NCI-H2227 (cell line): ENCODE data around the gene SGPP1.
"Not testable (repeated sequence)": the region's sequence is repeated elsewhere in the genome, so short reads cannot be mapped to it uniquely, and the experiment has no call there.

Source experiments
- DNase-seq: peaks from one replicate; lab custom pipeline; 2025; ENCODE audit not compliant: unreplicated experiment; lab: John Stamatoyannopoulos, UW

SGPP1 gene

DNA sequence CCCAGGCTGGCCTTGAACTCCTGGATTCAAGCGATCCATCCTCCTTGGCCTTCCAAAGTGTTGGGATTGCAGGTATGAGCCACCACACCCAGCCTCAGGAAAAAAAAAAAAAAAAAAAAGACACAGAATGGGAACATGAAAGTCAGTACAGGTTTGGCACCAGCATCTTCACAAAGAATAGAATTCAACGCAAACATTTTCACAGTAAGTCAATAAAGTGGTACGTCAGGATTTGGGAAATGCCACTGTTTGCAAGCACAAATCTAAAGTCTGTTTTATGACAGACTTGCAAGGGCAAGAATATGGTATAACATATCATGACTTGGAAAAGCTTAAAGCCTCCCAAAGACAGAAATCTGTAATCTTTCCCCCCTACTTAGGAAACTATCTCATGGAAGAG is 51.2 kb downstream of the SGPP1 start:
- no peak for DNase-seq

DNA sequence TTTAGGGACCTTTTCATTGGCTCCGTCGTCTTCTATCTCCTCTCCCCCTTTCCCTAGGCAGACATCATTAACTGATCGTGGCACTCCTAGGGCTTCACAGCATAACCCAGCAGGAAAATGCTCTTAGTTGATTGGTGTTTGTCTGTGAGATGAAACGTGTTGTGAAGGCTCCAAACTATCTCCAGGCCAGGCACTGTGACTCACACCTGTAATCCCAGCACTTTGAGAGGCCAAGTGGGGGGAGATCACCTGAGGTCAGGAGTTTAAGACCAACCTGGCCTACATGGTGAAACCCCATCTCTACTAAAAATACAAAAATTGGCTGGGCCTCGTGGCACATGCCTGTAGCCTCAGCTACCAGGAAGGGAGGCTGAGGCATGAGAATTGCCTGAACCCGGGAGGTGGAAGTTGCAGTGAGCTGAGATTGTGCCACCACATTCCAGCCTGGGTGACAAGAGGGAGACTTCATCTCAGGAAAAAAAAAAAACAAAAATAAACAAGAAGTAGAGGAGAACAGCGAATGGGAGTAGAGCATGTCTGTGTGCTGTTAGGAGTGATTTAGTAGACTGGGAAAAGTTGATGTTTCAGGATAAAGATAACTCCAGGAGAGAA is 53.9 kb downstream of the SGPP1 start:
- DNase-seq = no peak

- no peak for DNase-seq
Observed at GRCh38 chr14:63673255-63673654, 54.6 kb downstream of the SGPP1 start.

DNA sequence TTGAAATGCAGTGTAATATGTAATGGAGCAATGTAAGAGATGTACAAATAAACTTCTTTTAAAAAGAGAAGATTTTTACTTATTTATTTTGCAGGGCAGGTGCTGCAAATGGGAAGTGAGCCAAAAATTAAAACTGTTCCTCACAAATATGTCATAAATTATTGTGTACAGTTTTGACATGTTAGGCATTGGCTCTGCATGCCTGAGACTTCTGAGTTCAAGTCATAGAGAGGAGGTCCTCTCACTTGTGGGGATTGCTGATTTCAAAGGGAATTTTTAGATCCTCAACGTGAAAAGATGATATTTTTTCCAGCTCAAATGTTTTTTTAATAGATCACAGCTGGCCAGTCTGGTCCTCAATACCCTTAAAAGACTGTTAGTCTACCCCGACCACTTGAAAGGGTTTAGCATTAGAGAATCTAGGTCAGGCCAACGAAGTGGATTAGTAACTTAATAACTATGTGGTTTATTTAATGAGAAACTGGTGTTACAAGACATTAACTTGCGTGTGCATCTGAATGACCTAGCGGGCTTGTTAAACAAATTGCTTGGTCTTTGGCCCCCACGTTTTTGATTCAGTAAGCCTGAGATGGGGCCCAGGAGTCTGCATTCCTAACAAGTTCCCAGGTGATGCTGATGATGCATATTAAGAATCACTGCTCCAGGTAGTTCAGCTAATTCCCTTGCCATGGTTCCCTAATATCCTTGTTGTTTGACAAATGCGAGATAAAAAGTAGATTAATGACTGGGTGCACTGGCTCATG is 55.3 kb downstream of the SGPP1 start:
- DNase-seq = no peak

DNA sequence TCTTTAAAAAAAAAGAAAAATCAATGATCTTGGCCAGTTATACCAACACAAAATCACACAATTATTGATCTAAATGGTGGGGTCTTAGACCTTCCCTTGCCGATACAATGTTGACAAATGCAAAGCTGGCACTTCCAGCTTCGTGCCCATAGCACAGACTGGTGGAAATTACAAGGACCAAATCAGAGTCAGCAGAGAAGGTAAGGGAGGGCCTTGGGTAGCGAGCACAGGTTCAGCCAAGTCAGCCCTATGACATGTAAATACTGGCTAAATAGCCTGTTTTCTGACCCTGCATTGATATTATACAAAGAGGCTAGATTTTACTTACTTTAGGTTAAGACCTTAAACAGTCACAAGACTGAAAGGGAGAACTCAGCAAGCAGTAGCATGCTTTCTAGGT is 55.9 kb downstream of the SGPP1 start:
- no peak for DNase-seq

GRCh38 chr14:63670692-63671091 is 57.2 kb downstream of the SGPP1 start:
- DNase-seq = no peak

DNA sequence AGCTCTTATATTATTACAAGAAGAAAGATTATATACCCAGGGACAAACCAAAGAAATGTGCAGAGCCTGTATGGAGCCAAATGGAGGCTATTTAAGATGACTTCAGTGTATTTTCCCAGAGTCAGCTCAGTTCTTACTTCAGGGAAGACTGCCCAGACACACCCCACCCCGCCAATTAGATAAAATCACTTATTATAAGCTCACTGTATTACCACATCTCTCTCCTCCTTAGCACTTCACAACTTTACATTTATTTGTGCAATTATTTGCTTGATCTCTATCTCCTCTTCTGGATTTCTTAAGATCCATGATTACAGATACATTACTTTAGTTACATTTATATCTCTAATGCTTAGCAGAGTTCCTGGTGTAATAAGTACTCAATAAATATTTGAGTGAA is 61.5 kb downstream of the SGPP1 start:
- DNase-seq = no peak

GRCh38 chr14:63663428-63664341 is 64.2 kb downstream of the SGPP1 start:
- no peak for DNase-seq

DNA sequence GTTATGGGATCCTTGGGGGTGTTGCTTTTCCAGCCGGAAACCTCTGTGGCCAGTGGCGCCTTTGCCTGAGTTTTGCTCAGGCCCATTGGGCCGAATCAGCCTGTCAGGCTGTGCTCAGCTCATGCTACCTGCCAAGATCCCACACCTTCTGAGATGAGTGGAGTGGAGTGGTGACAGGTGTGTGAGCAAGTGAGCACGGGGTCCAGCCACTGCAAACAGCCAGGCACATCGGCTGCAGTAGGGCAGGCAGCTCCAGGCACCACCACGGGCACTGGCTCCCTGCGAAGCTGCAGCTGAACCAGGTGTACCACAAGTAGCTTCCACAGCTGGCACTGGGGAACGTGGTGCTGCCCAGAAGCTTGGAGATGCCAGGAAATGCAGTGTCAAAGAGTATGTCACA is 65.1 kb downstream of the SGPP1 start:
- DNase-seq = no peak

GRCh38 chr14:63661881-63662280 is 66.0 kb downstream of the SGPP1 start:
- DNase-seq = not testable (repeated sequence)

DNA sequence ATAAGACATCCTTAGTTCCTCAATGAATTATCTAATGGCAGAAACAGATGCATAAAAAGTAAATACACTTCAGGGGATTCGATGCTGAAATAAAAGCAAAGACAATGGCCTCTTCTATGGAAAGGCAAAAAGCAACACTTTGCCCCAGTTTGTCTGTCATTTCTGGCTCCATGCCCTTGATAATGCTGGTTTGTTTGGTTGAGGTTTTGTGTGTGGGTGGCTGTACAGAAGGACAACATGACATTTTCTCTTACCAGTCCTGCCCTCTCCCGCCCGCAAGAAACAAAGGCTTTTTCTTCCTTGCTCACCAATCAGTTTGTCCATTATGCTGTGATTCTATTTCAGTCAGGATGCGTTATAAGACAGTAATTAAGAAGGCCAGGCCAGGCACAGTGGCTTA is 68.1 kb downstream of the SGPP1 start:
- no peak for DNase-seq

DNA sequence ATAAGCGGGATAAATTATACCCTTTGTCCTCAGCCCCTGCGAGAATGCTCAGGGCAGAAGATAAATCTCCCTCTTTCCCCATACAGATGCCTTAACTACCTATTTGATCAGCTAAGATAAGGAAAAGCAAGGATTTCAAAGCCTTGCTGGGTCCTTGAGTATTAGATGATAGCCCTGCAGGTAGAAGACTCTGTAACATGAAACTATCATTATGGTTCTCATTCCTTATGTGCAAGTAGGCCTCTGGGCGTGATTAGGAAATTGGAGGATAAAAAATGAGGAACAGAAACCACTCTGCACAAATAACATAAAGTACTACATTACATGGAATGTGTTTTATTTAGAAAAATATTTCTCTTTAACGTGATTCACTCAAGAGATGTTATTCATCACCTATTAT is 71.7 kb downstream of the SGPP1 start:
- DNase-seq = peak; percentile 58

- no peak for DNase-seq
Observed at GRCh38 chr14:63654936-63655335, 72.9 kb downstream of the SGPP1 start.

GRCh38 chr14:63654346-63654745 is 73.5 kb downstream of the SGPP1 start:
- no peak for DNase-seq

DNA sequence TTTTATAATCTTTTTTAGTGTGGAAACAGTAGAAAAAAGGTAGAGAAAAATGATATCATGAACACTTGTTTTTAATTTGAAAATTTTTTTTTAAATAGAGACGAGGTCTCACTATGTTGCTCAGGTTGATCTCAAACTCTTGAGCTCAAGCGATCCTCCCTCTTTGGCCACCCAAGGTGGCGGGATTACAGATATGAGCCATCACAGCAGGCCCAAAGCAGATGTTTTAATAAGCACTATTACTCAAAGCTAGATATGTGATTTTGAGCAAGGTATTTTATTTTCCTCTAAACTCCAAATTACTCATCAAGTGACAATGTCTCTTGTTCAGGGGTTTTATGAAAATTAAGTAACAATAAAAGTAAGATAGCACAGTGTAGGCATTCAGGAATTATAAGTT is 75.5 kb downstream of the SGPP1 start:
- DNase-seq = no peak

DNA sequence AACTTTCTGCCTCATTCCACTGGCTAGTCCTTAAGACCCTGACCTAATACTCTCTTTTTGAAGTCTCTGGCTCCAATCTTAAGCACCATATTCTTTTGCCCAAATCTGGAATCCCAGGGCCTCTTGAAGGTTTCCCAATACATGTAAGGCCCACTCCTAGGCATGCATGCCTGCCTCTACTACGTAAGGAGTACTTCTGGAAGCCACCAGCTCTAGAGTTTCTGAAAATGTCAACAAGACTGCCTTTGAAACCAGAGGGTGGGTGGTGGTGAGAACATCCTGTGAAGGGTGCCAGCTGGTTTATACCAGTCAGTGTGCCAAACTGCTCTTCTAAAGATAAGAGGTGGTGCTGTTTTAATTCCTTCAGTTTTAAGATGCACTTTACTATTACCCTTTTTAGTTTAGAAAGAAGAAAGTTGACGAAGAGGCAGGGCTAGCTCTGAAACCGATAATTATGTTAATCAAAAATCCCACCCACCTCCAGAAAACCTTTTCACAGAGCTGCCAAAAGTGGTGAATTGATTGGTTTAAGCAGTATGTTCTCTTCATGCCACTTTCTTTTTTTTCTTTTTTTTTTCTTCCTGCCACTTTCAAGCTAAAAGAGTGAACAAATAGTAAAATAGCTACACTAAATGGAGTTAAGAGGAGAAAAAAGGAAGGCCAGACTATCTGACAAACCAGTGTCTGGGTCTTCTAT is 77.5 kb downstream of the SGPP1 start:
- DNase-seq = no peak

GRCh38 chr14:63647696-63648410 is 80.0 kb downstream of the SGPP1 start:
- no peak for DNase-seq

DNA sequence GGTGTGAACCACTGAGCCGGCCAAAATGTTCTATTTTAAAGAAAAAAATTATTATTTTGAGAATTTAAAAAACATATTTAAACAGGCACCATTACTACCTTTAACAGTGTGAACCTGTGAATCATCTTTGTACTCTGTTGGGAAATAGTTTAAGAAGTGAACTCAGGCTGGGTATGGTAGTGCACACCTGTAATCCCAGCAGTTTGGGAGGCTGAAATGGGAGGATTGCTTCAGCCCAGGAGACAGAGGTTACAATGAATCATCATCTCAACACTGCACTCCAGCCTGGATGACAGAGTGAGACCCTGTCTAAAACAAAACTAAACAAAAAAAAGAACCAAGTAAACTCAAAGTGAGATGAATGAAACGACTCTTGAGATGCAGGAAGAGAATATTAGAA is 83.1 kb downstream of the SGPP1 start:
- DNase-seq = no peak

GRCh38 chr14:63642656-63643382 is 85.0 kb downstream of the SGPP1 start:
- peak; percentile 6 for DNase-seq

GRCh38 chr14:63642229-63642611 is 85.6 kb downstream of the SGPP1 start:
- DNase-seq = peak; percentile 91
